ENCODE measurements around the gene INKA2.

The INKA2 gene

GRCh38 chr1:111730706-111731105, 8.5 kb downstream of the INKA2 start:
- DNase-seq: peak; percentile 0

GRCh38 chr1:111729946-111730681, 9.1 kb downstream of the INKA2 start:
- DNase-seq: no peak

- DNase-seq: peak; percentile 43
Measured at GRCh38 chr1:111729271-111729921, 9.8 kb downstream of the INKA2 start.

GRCh38 chr1:111727056-111727455, 12.1 kb downstream of the INKA2 start:
- no peak for DNase-seq

- peak; percentile 82 for DNase-seq
Measured at GRCh38 chr1:111725192-111725591, 14.0 kb downstream of the INKA2 start.

GRCh38 chr1:111723871-111724270, 15.3 kb downstream of the INKA2 start:
- DNase-seq: no peak

GRCh38 chr1:111723091-111723806, 15.9 kb downstream of the INKA2 start:
- DNase-seq: no peak

- DNase-seq: no peak
Measured at GRCh38 chr1:111720977-111721786, 18.0 kb downstream of the INKA2 start.

GRCh38 chr1:111720274-111720976, 18.8 kb downstream of the INKA2 start:
- DNase-seq: no peak

GRCh38 chr1:111719674-111720132, 19.5 kb downstream of the INKA2 start:
- DNase-seq: no peak

- no peak for DNase-seq
Measured at GRCh38 chr1:111719135-111719534, 20.1 kb downstream of the INKA2 start.

- DNase-seq: no peak
Measured at GRCh38 chr1:111717450-111717849, 21.7 kb downstream of the INKA2 start.

- DNase-seq: no peak
Measured at GRCh38 chr1:111716333-111716732, 22.9 kb downstream of the INKA2 start.

- DNase-seq: no peak
Measured at GRCh38 chr1:111709986-111710385, 29.2 kb downstream of the INKA2 start.

- DNase-seq: no peak
Measured at GRCh38 chr1:111707906-111708305, 31.3 kb downstream of the INKA2 start.

GRCh38 chr1:111706921-111707320, 32.3 kb downstream of the INKA2 start:
- DNase-seq: no peak

GRCh38 chr1:111705841-111706240, 33.4 kb downstream of the INKA2 start:
- no peak for DNase-seq

- no peak for DNase-seq
Measured at GRCh38 chr1:111704776-111705175, 34.4 kb downstream of the INKA2 start.

GRCh38 chr1:111704240-111704639, 35.0 kb downstream of the INKA2 start:
- DNase-seq: no peak

GRCh38 chr1:111702504-111703050, 36.6 kb downstream of the INKA2 start:
- DNase-seq: no peak

GRCh38 chr1:111699268-111699667, 39.9 kb downstream of the INKA2 start:
- DNase-seq: no peak

GRCh38 chr1:111696330-111696729, 42.9 kb downstream of the INKA2 start:
- no peak for DNase-seq
